H1 (cell line): ENCODE measurements around the gene TRIM29. TPM values are rescaled to one million over a fixed set of nuclear protein-coding genes. Genes with fewer than 3 reads are reported as not detected.

Experiments
- CTCF ChIA-PET: fragments of 300-600 bp; sonication (Branson Sonifier 250); formaldehyde crosslinking; loops from one replicate; lab custom pipeline; 2021; ENCODE audit not compliant: partially characterized antibody; lab: Charles Lee
- POLR2A ChIA-PET: fragments of 300-600 bp; sonication (Branson Sonifier 250); formaldehyde crosslinking; loops from one replicate; lab custom pipeline; 2021; ENCODE audit warnings: inconsistent platforms; ENCODE audit not compliant: partially characterized antibody; lab: Charles Lee
- DNase-seq, 2 experiments: peaks; one replicate each; pipeline versions ENCODE4 v3.0.0 to v3.0.0-alpha.2; 2010 to 2022; ENCODE audit warnings: low spot score in 2 of 2, low read depth in 1 of 2, mixed read lengths in 1 of 2
- FAIRE-seq: peaks from 2 replicates; lab custom pipeline; 2011; peaks lifted over from hg19 to GRCh38; lab: Jason Lieb, UNC
- H2AFZ ChIP-seq: 2 replicates; pipeline ENCODE4 v1.8.1; 2012; ENCODE audit warnings: low read length, inconsistent platforms
- H2AK5ac ChIP-seq: 2 replicates; pipeline ENCODE4 v1.6.1; 2013; ENCODE audit warnings: low read depth, low read length
- H2BK120ac ChIP-seq: replicated peaks from 2 replicates; pipeline ENCODE3; 2013; ENCODE audit warnings: low read depth, low read length, inconsistent platforms
- H2BK12ac ChIP-seq: 2 replicates; pipeline ENCODE4 v1.6.1; 2013; ENCODE audit warnings: low read depth, low read length
- H2BK15ac ChIP-seq: 2 replicates; pipeline ENCODE4 v1.6.1; 2013; ENCODE audit warnings: low read length
- H2BK20ac ChIP-seq: 2 replicates; pipeline ENCODE4 v1.6.1; 2013; ENCODE audit warnings: low read length
- H2BK5ac ChIP-seq: 2 replicates; pipeline ENCODE4 v1.6.1; 2013; ENCODE audit warnings: low read depth, low read length
- H3K14ac ChIP-seq: 2 replicates; pipeline ENCODE4 v1.6.1; 2013; ENCODE audit warnings: inconsistent platforms; ENCODE audit not compliant: insufficient read length
- H3K18ac ChIP-seq: 2 replicates; pipeline ENCODE4 v1.6.1; 2013; ENCODE audit warnings: low read length; ENCODE audit errors: extremely low read depth
- H3K23ac ChIP-seq: 2 replicates; pipeline ENCODE4 v1.6.1; 2013; ENCODE audit warnings: inconsistent platforms; ENCODE audit not compliant: insufficient read length
- H3K23me2 ChIP-seq: 2 replicates; pipeline ENCODE4 v1.6.1; 2013; ENCODE audit warnings: low read depth, low read length
- H3K27ac ChIP-seq: 2 replicates; pipeline ENCODE4 v1.6.1; 2011; ENCODE audit warnings: low read depth, low read length, inconsistent platforms
- H3K27me3 ChIP-seq, 4 experiments: replicated peaks in 1 of 4; 1 replicate in 1 of 4; 2 replicates in 3 of 4; pipeline versions ENCODE4 v1.6.1 to v1.8.1; 2011 to 2013; ENCODE audit warnings: low read length in 3 of 4, mild to moderate bottlenecking in 3 of 4, inconsistent platforms in 2 of 4, mixed read lengths in 2 of 4, moderate library complexity in 1 of 4; ENCODE audit not compliant: control insufficient read depth in 3 of 4, insufficient read depth in 3 of 4; ENCODE audit errors: extremely low read depth in 1 of 4
- H3K36me3 ChIP-seq, 4 experiments: 2 replicates each; pipeline versions ENCODE4 v1.6.1 to v1.8.1; 2011 to 2013; ENCODE audit warnings: mild to moderate bottlenecking in 4 of 4, low read length in 3 of 4, moderate library complexity in 2 of 4, control low read depth in 1 of 4, inconsistent platforms in 1 of 4; ENCODE audit not compliant: insufficient read depth in 4 of 4, control insufficient read depth in 2 of 4
- H3K4ac ChIP-seq: replicated peaks from 2 replicates; pipeline ENCODE3; 2013; ENCODE audit warnings: low read length, low read depth, mixed read lengths, inconsistent platforms; ENCODE audit not compliant: insufficient read length
- H3K4me1 ChIP-seq, 4 experiments: replicated peaks in 1 of 4; 1 replicate in 1 of 4; 2 replicates in 3 of 4; pipeline versions ENCODE4 v1.6.1 to v1.8.1; 2011 to 2013; ENCODE audit warnings: low read length in 3 of 4, inconsistent platforms in 2 of 4, mixed read lengths in 1 of 4; ENCODE audit not compliant: insufficient read depth in 4 of 4, control insufficient read depth in 3 of 4
- H3K4me2 ChIP-seq, 2 experiments: 2 replicates each; pipeline versions ENCODE4 v1.6.1 to v1.8.1; 2011 to 2013; ENCODE audit warnings: low read depth in 2 of 2, low read length in 2 of 2, control low read depth in 1 of 2, inconsistent platforms in 1 of 2, mild to moderate bottlenecking in 1 of 2; ENCODE audit not compliant: insufficient read depth in 1 of 2
- H3K4me3 ChIP-seq, 4 experiments: fragments of 200-600, 300-600 bp in 1 of 4; sonication (generic), shearing (Covaris generic), sonication (Bioruptor Twin) in 1 of 4; 2 replicates each; pipeline versions ENCODE4 v1.5.1 to v1.8.1; 2011 to 2016; ENCODE audit warnings: low read length in 4 of 4, low read depth in 3 of 4, control low read depth in 2 of 4, inconsistent platforms in 2 of 4, mild to moderate bottlenecking in 2 of 4, mixed read lengths in 1 of 4, moderate library complexity in 1 of 4; ENCODE audit not compliant: insufficient read depth in 2 of 4; ENCODE audit errors: extremely low read depth in 1 of 4
- H3K56ac ChIP-seq: replicated peaks from 2 replicates; pipeline ENCODE3; 2013; ENCODE audit warnings: low read depth, mild to moderate bottlenecking, mixed read lengths, low read length, inconsistent platforms; ENCODE audit not compliant: insufficient read length
- H3K79me1 ChIP-seq: 2 replicates; pipeline ENCODE4 v1.6.1; 2013; ENCODE audit warnings: low read depth, low read length, control low read depth
- H3K79me2 ChIP-seq, 2 experiments: 2 replicates each; pipeline versions ENCODE4 v1.6.1 to v1.8.1; 2012 to 2013; ENCODE audit warnings: low read length in 2 of 2, mild to moderate bottlenecking in 2 of 2, inconsistent platforms in 1 of 2; ENCODE audit not compliant: insufficient read depth in 2 of 2, control insufficient read depth in 1 of 2
- H3K9ac ChIP-seq, 4 experiments: replicated peaks in 1 of 4; 1 replicate in 1 of 4; 2 replicates in 3 of 4; pipeline versions ENCODE4 v1.6.1 to v1.8.1; 2011 to 2013; ENCODE audit warnings: low read depth in 3 of 4, low read length in 3 of 4, control low read depth in 2 of 4, mild to moderate bottlenecking in 2 of 4, moderate library complexity in 2 of 4, inconsistent platforms in 1 of 4; ENCODE audit errors: extremely low read depth in 1 of 4
- H3K9me3 ChIP-seq, 2 experiments: 2 replicates each; pipeline versions ENCODE4 v1.6.1 to v1.8.1; 2012 to 2013; ENCODE audit warnings: mild to moderate bottlenecking in 2 of 2, moderate library complexity in 2 of 2, control low read depth in 1 of 2, inconsistent platforms in 1 of 2, low read depth in 1 of 2, low read length in 1 of 2, mixed read lengths in 1 of 2; ENCODE audit not compliant: insufficient read depth in 2 of 2
- H4K20me1 ChIP-seq, 2 experiments: replicated peaks in 1 of 2; 2 replicates each; pipeline versions ENCODE3 to v1.8.1; 2011 to 2013; ENCODE audit warnings: inconsistent platforms in 2 of 2, low read length in 2 of 2, mild to moderate bottlenecking in 1 of 2; ENCODE audit not compliant: insufficient read depth in 2 of 2, control insufficient read depth in 1 of 2
- H4K5ac ChIP-seq: 2 replicates; pipeline ENCODE4 v1.6.1; 2013; ENCODE audit warnings: low read length, low read depth, mixed read lengths, inconsistent platforms; ENCODE audit not compliant: insufficient read length
- H4K8ac ChIP-seq: 2 replicates; pipeline ENCODE4 v1.8.0; 2013; ENCODE audit warnings: mild to moderate bottlenecking, moderate library complexity, low read length, inconsistent platforms; ENCODE audit not compliant: insufficient read depth; ENCODE audit errors: extremely low read depth
- H4K91ac ChIP-seq: replicated peaks from 2 replicates; pipeline ENCODE3; 2013; ENCODE audit warnings: low read length, mixed read lengths, inconsistent platforms; ENCODE audit not compliant: insufficient read length
- CBX5 ChIP-seq: fragments of 300-800, 300-1000 bp; sonication (generic); IDR thresholded peaks from 2 replicates; pipeline ENCODE4 v1.7.1; 2016; ENCODE audit warnings: antibody characterized with exemption, low read length, low read depth
- CBX8 ChIP-seq: fragments of 300-800, 300-1000 bp; sonication (generic); IDR thresholded peaks from 2 replicates; pipeline ENCODE4 v1.7.1; 2016; ENCODE audit warnings: low read depth, low read length, borderline replicate concordance
- CHD2 ChIP-seq: IDR thresholded peaks from 2 replicates; pipeline ENCODE4 v1.6.1; 2012; ENCODE audit warnings: low read length, improper control_type of control experiment
- EZH2 ChIP-seq: fragments of 200-600 bp; sonication (generic); IDR thresholded peaks from 2 replicates; pipeline ENCODE4 v1.7.1; 2012; ENCODE audit warnings: low read depth, mild to moderate bottlenecking, moderate library complexity, low read length, inconsistent platforms; ENCODE audit not compliant: severe bottlenecking
- GTF2F1 ChIP-seq: IDR thresholded peaks from 2 replicates; pipeline ENCODE4 v1.6.1; 2012; ENCODE audit warnings: low read depth, low read length, improper control_type of control experiment, borderline replicate concordance
- JUND ChIP-seq: IDR thresholded peaks from 2 replicates; pipeline ENCODE4 v1.6.1; 2011; ENCODE audit warnings: mild to moderate bottlenecking, improper control_type of control experiment, low read length
- KDM5A ChIP-seq: fragments of 200-600 bp; IDR thresholded peaks from 2 replicates; pipeline ENCODE4 v1.7.1; 2012; ENCODE audit warnings: mild to moderate bottlenecking, low read length, inconsistent platforms, mixed read lengths
- SP4 ChIP-seq: IDR thresholded peaks from 2 replicates; pipeline ENCODE4 v1.6.1; 2012; ENCODE audit warnings: low read length, inconsistent platforms
- TCF12 ChIP-seq: IDR thresholded peaks from 2 replicates; pipeline ENCODE4 v1.6.1; 2011; ENCODE audit warnings: low read depth, mild to moderate bottlenecking, low read length
- WGBS, 2 experiments: shearing (Covaris generic) in 1 of 2; methylation state at CpG; one replicate each; pipeline versions ENCODE4 v1.1.6 to v1.1.7; 2013 to 2015; ENCODE audit warnings: low lambda C conversion rate in 2 of 2, mixed read lengths in 2 of 2, inconsistent platforms in 1 of 2, low coverage in 1 of 2, missing lambda C conversion rate in 1 of 2; ENCODE audit not compliant: insufficient replicate concordance in 2 of 2, insufficient coverage in 1 of 2, insufficient read length in 1 of 2; ENCODE audit errors: extremely low coverage in 1 of 2, missing lambda C conversion rate in 1 of 2; 5-methylcytosine and 5-hydroxymethylcytosine counted together
- polyA plus RNA-seq, 7 experiments: library from polyadenylated mRNA; depleted of rRNA in 3 of 7; stranded (reverse) in 5 of 7; unstranded in 2 of 7; fragments of >200 nt in 5 of 7; fragments of 200-250 nt in 2 of 7; gene quantifications; 1 replicate in 5 of 7; 2 replicates in 1 of 7; 4 replicates in 1 of 7; pipeline versions ENCODE4 v1.2.1 to v1.2.3, GENCODE V29; 2011 to 2013; ENCODE audit warnings: missing spikeins in 2 of 7, mixed read lengths in 2 of 7
- total RNA-seq: library from RNA; stranded (reverse); fragmentation: NEBNext Ultra II Directional; extraction: Animal tissue kit (Norgen Biotek cat#: 25700); gene quantifications from 2 replicates; pipeline ENCODE4 v1.2.1, GENCODE V29; 2021

TRIM29 gene
- total and polyA plus RNA-seq, 2 of the 8 experiments (the other 6 are each of a cell fraction or from before 2014, with no cell fraction given) = 0.17 to 0.43 TPM

GRCh38 chr11:120131941-120132644 is 5.8 kb downstream of the TRIM29 start:
- H3K4me2 ChIP-seq = no peak overlapping the region
- POLR2A ChIA-PET = no interaction called here
- TF ChIP-seq JUND (no peak), TCF12 (no peak), CHD2 (no peak), EZH2 (no peak), CBX8 (no peak), SP4 (no peak), GTF2F1 (no peak), CBX5 (no peak), KDM5A (no peak)
- TF ChIP-seq, all 59 proteins: peak for 0
- Histone ChIP-seq H3K23ac (no peak overlapping the region), H2AFZ (no peak overlapping the region), H3K4me1 (no peaks in the 10 kb centered on the region), H2BK120ac (no peak overlapping the region), H3K23me2 (no peaks in the 10 kb centered on the region), H3K27ac (no peak overlapping the region), H3K18ac (no peak overlapping the region), H3K56ac (no peak overlapping the region), H3K79me2 (no peaks in the 10 kb centered on the region), H3K27me3 (peaks cover 0 to 3% (median 1%) of the 10 kb centered on the region in 4 experiments; a peak in 3 of 7 replicates), H2BK5ac (no peak overlapping the region), H3K4me3 (no peak overlapping the region), H2BK12ac (no peak overlapping the region), H2AK5ac (no peak overlapping the region), H3K14ac (no peak overlapping the region), H2BK15ac (no peak overlapping the region), H4K91ac (peak overlapping the region; percentile 20), H3K9me3 (no peaks in the 10 kb centered on the region), H4K8ac (no peak overlapping the region), H2BK20ac (no peak overlapping the region), H3K36me3 (no peaks in the 10 kb centered on the region), H4K5ac (no peak overlapping the region), H4K20me1 (peaks cover 0 to 1% of the 10 kb centered on the region in 2 experiments), H3K79me1 (no peaks in the 10 kb centered on the region), H3K4ac (no peak overlapping the region), H3K9ac (no peak overlapping the region)
- WGBS, 2 experiments = 78% methylated on average over 12 of the region's 12 CpGs; no CpG with 5 or more reads in 1 of the 2 experiments
- FAIRE-seq (no peak), DNase-seq (peak in 1 of 2 experiments; percentile 35)
- CTCF ChIA-PET = interaction anchor here (0.9 to 2.7 kb wide), 5 partner anchors 10 to 131 kb away, joined by 3 to 9 read pairs (median 4); no protein-coding TSS in a partner anchor
